ENCODE data around the gene SLX4IP.

GRCh38 chr20:10551732-10552724 is 116.9 kb downstream of the SLX4IP start:
- no peak for TF ChIP-seq EZH2phosphoT487 (IDR thresholded peaks at IDR 0.05; ENCODE audit: borderline replicate concordance, low read length)
- no peak for TF ChIP-seq EZH2 (IDR thresholded peaks at IDR 0.05; ENCODE audit: low read length, unreplicated experiment)

All from PC-3 (cell line).